ENCODE results near the gene HOXA13.
A peak's percentile ranks its signal among the peaks of the same experiment; 100 is the strongest.

HOXA13 gene

GRCh38 chr7:27196287-27196767 is 3.6 kb downstream of the HOXA13 start:
- peak; percentile 80 to 81 for DNase-seq (ENCODE audit: low spot score in 2 of 2)
- peaks cover 15% of the 10 kb centered on the region for H3K4me1 Mint-ChIP-seq
- H3K4me3 Mint-ChIP-seq: no peak overlapping the region
- H3K9me3 Mint-ChIP-seq: peaks cover 2% of the 10 kb centered on the region
- peak; percentile 49 for ATAC-seq (ENCODE audit: low read depth)
- H3K27ac Mint-ChIP-seq: no peak overlapping the region
- peaks cover 27% of the 10 kb centered on the region for H3K27me3 Mint-ChIP-seq
- H3K36me3 Mint-ChIP-seq: no peaks in the 10 kb centered on the region

- Mint-ChIP-seq H3K36me3 (peaks cover 3% of the 10 kb centered on the region), H3K27ac (no peak overlapping the region), H3K4me1 (peaks cover 3% of the 10 kb centered on the region), H3K27me3 (peaks cover 32% of the 10 kb centered on the region), H3K4me3 (no peak overlapping the region), H3K9me3 (peaks cover 2% of the 10 kb centered on the region)
- ATAC-seq (ENCODE audit: low read depth) (no peak), DNase-seq (ENCODE audit: low spot score in 2 of 2) (no peak)
Observed at GRCh38 chr7:27194686-27195379, 5.1 kb downstream of the HOXA13 start.

- H3K4me3 Mint-ChIP-seq: no peak overlapping the region
- H3K36me3 Mint-ChIP-seq: peaks cover 3% of the 10 kb centered on the region
- no peak overlapping the region for H3K27ac Mint-ChIP-seq
- H3K9me3 Mint-ChIP-seq: peaks cover 2% of the 10 kb centered on the region
- ATAC-seq (ENCODE audit: low read depth) (no peak), DNase-seq (ENCODE audit: low spot score in 2 of 2) (no peak)
- peaks cover 4% of the 10 kb centered on the region for H3K4me1 Mint-ChIP-seq
- H3K27me3 Mint-ChIP-seq: peaks cover 36% of the 10 kb centered on the region
Observed at GRCh38 chr7:27194002-27194352, 5.9 kb downstream of the HOXA13 start.

- peaks cover 5% of the 10 kb centered on the region for H3K4me1 Mint-ChIP-seq
- peaks cover 2% of the 10 kb centered on the region for H3K9me3 Mint-ChIP-seq
- no peak overlapping the region for H3K4me3 Mint-ChIP-seq
- no peak for DNase-seq (ENCODE audit: low spot score in 2 of 2)
- peaks cover 37% of the 10 kb centered on the region for H3K27me3 Mint-ChIP-seq
- no peak overlapping the region for H3K27ac Mint-ChIP-seq
- ATAC-seq (ENCODE audit: low read depth): no peak
- peaks cover 3% of the 10 kb centered on the region for H3K36me3 Mint-ChIP-seq
Observed at GRCh38 chr7:27193335-27194001, 6.4 kb downstream of the HOXA13 start.

GRCh38 chr7:27192546-27193334 is 7.2 kb downstream of the HOXA13 start:
- Mint-ChIP-seq H3K27ac (no peak overlapping the region), H3K27me3 (peaks cover 40% of the 10 kb centered on the region), H3K4me3 (peak overlapping the region; percentile 52), H3K4me1 (peaks cover 8% of the 10 kb centered on the region), H3K9me3 (no peaks in the 10 kb centered on the region), H3K36me3 (peaks cover 3% of the 10 kb centered on the region)
- DNase-seq (ENCODE audit: low spot score in 2 of 2): no peak
- ATAC-seq (ENCODE audit: low read depth): peak; percentile 46

GRCh38 chr7:27191833-27192545 is 7.9 kb downstream of the HOXA13 start:
- Mint-ChIP-seq H3K36me3 (peaks cover 3% of the 10 kb centered on the region), H3K4me3 (peak overlapping the region; percentile 50), H3K4me1 (peaks cover 8% of the 10 kb centered on the region), H3K9me3 (no peaks in the 10 kb centered on the region), H3K27me3 (peaks cover 34% of the 10 kb centered on the region), H3K27ac (no peak overlapping the region)
- peak; percentile 8 for ATAC-seq (ENCODE audit: low read depth)
- no peak for DNase-seq (ENCODE audit: low spot score in 2 of 2)

GRCh38 chr7:27191161-27191731 is 8.6 kb downstream of the HOXA13 start:
- Mint-ChIP-seq H3K9me3 (no peaks in the 10 kb centered on the region), H3K36me3 (peaks cover 3% of the 10 kb centered on the region), H3K27me3 (peaks cover 36% of the 10 kb centered on the region), H3K27ac (no peak overlapping the region), H3K4me3 (no peak overlapping the region), H3K4me1 (peaks cover 8% of the 10 kb centered on the region)
- DNase-seq (ENCODE audit: low spot score in 2 of 2) (no peak), ATAC-seq (ENCODE audit: low read depth) (no peak)

- Mint-ChIP-seq H3K27me3 (peaks cover 39% of the 10 kb centered on the region), H3K9me3 (no peaks in the 10 kb centered on the region), H3K4me3 (no peak overlapping the region), H3K36me3 (peaks cover 3% of the 10 kb centered on the region), H3K4me1 (peaks cover 12% of the 10 kb centered on the region), H3K27ac (peak overlapping the region; percentile 46)
- no peak for DNase-seq (ENCODE audit: low spot score in 2 of 2)
- no peak for ATAC-seq (ENCODE audit: low read depth)
Observed at GRCh38 chr7:27189997-27190748, 9.7 kb downstream of the HOXA13 start.

- peaks cover 3% of the 10 kb centered on the region for H3K36me3 Mint-ChIP-seq
- ATAC-seq (ENCODE audit: low read depth) (no peak), DNase-seq (ENCODE audit: low spot score in 2 of 2) (no peak)
- H3K4me1 Mint-ChIP-seq: peaks cover 15% of the 10 kb centered on the region
- peaks cover 42% of the 10 kb centered on the region for H3K27me3 Mint-ChIP-seq
- no peaks in the 10 kb centered on the region for H3K9me3 Mint-ChIP-seq
- peak overlapping the region; percentile 46 for H3K27ac Mint-ChIP-seq
- peak overlapping the region; percentile 24 for H3K4me3 Mint-ChIP-seq
Observed at GRCh38 chr7:27189295-27189996, 10.4 kb downstream of the HOXA13 start.

- Mint-ChIP-seq H3K27ac (peak overlapping the region; percentile 17), H3K36me3 (peaks cover 3% of the 10 kb centered on the region), H3K9me3 (no peaks in the 10 kb centered on the region), H3K4me3 (peak overlapping the region; percentile 61), H3K4me1 (peaks cover 15% of the 10 kb centered on the region), H3K27me3 (peaks cover 41% of the 10 kb centered on the region)
- no peak for DNase-seq (ENCODE audit: low spot score in 2 of 2)
- no peak for ATAC-seq (ENCODE audit: low read depth)
Observed at GRCh38 chr7:27188386-27189294, 11.3 kb downstream of the HOXA13 start.

GRCh38 chr7:27187475-27188385 is 12.2 kb downstream of the HOXA13 start:
- peak overlapping the region; percentile 29 for H3K4me3 Mint-ChIP-seq
- peaks cover 3% of the 10 kb centered on the region for H3K36me3 Mint-ChIP-seq
- peaks cover 44% of the 10 kb centered on the region for H3K27me3 Mint-ChIP-seq
- no peak for ATAC-seq (ENCODE audit: low read depth)
- no peaks in the 10 kb centered on the region for H3K9me3 Mint-ChIP-seq
- DNase-seq (ENCODE audit: low spot score in 2 of 2): no peak
- H3K27ac Mint-ChIP-seq: no peak overlapping the region
- peaks cover 15% of the 10 kb centered on the region for H3K4me1 Mint-ChIP-seq

All from memory B cell (primary cell).